K562 (cell line): ENCODE data around the gene DEPDC4. TPM values are rescaled to one million over a fixed set of nuclear protein-coding genes. Genes with fewer than 3 reads are reported as not detected.
A peak's percentile ranks its signal among the peaks of the same experiment; 100 is the strongest.

Experiments used
- DPF2 ChIP-seq: fragments of 450-650 bp; IDR thresholded peaks from 2 replicates; pipeline ENCODE4 v1.6.1; 2016
- ETV6 ChIP-seq, 3 experiments: fragments of 150-350 bp in 1 of 3; sonication (generic) in 1 of 3; formaldehyde crosslinking in 1 of 3; IDR thresholded peaks; 2 replicates each; pipeline versions ENCODE4 v1.6.1 to v1.8.0; 2014 to 2022; ENCODE audit warnings: borderline replicate concordance in 2 of 3, low read depth in 2 of 3, antibody characterized with exemption in 1 of 3, low read length in 1 of 3, mild to moderate bottlenecking in 1 of 3, missing genetic modification reagents in 1 of 3
- GATAD2B ChIP-seq: fragments of 450-650 bp; IDR thresholded peaks from 2 replicates; pipeline ENCODE4 v1.6.1; 2017; ENCODE audit warnings: mild to moderate bottlenecking, borderline replicate concordance
- KDM5B ChIP-seq: fragments of 200-600 bp; sonication (generic); IDR thresholded peaks from 2 replicates; pipeline ENCODE4 v1.6.1; 2012; ENCODE audit warnings: low read depth, mild to moderate bottlenecking, moderate library complexity, low read length, control low read depth, inconsistent platforms; ENCODE audit not compliant: insufficient replicate concordance
- NFRKB ChIP-seq: fragments of 450-650 bp; IDR thresholded peaks from 2 replicates; pipeline ENCODE4 v1.6.1; 2016; ENCODE audit warnings: low read depth
- TBP ChIP-seq: optimal IDR thresholded peaks from 2 replicates; pipeline ENCODE3; 2011; ENCODE audit warnings: low read depth, low read length, improper control_type of control experiment
- polyA plus RNA-seq, 8 experiments: library from polyadenylated mRNA; depleted of rRNA in 4 of 8; stranded (reverse) in 5 of 8; unstranded in 3 of 8; fragments of >200 nt; fragmentation: Nextera tagmentation in 2 of 8; fragmentation: Illumina TruSeq in 1 of 8; extraction: Ambion mirVana in 2 of 8; extraction: Trizol in 1 of 8; gene quantifications; 2 replicates each; pipeline versions ENCODE4 v1.2.1 to v1.2.3, GENCODE V29; 2011 to 2014; ENCODE audit warnings: inconsistent platforms in 1 of 8, missing spikeins in 1 of 8
- total RNA-seq, 7 experiments: library from RNA; depleted of rRNA in 6 of 7; stranded (reverse); fragments of >200 nt in 6 of 7; fragmentation: Illumina TruSeq in 2 of 7; extraction: Trizol in 2 of 7; gene quantifications; 2 replicates each; pipeline versions ENCODE4 v1.2.1 to v1.2.3, GENCODE V29; 2011 to 2021; ENCODE audit warnings: low replicate concordance in 1 of 7
- TF ChIP-seq, protein P1 (sequence below): fragments of 450-650 bp; conservative IDR thresholded peaks from 2 replicates; pipeline ENCODE4 v1.6.1; 2016; ENCODE audit warnings: missing genetic modification characterization, low read depth, mild to moderate bottlenecking, control low read depth, missing compliant biosample characterization
- TF ChIP-seq, protein P2 (sequence below), 2 experiments: IDR thresholded peaks; 2 replicates each; pipeline ENCODE4 v1.6.1; 2012; ENCODE audit warnings: improper control_type of control experiment in 2 of 2, low read depth in 2 of 2, low read length in 2 of 2, borderline replicate concordance in 1 of 2
- TF ChIP-seq, protein P3 (sequence below): fragments of 450-650 bp; IDR thresholded peaks from 2 replicates; pipeline ENCODE4 v1.6.1; 2016; ENCODE audit warnings: mild to moderate bottlenecking, moderate library complexity

Gene DEPDC4
- total and polyA plus RNA-seq, 9 of the 15 experiments (the other 6 are each of a cell fraction or from before 2014, with no cell fraction given) = 3.6 to 13.2 (median 7.4) TPM

DNA sequence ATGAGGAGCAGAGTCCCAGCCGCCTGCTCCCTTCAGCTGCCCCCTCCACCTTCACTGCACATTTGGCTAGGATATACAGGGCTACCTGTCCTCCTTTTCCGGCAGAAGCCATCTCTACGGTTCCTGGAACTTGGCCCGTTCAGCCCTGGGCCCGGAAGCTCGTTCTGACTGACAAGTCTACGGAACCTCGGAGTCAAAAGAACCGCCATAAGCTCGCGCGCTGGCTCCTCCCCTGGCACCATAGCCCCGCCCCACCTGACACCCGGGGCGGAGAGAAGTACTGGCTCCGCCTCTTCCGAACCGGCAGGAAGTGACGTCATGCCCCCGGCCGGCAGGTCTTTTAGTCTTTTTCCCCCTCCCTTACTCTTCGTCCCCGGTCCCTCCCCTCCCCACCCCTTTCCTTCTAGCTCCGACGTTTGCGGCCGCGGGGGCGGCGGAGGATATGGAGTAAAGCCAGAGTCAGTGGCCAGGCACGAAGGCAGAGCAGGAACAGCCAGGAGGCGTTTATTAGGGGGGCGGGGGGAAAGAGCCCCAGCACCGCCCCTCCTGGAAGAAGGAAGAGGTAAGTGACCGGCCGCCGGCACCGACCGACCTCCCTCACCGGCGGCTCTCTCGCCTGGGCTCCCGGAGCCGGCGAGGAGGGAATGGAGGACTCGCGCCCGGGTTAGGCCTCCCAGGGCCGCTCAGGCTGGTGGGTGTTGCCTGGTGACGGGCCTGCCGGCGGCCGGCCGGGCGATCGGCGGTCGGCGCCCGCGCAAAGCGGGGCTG lies at the start of gene DEPDC4, which contains the start of gene SCYL2 (continued):
- TF ChIP-seq, protein P1, sequence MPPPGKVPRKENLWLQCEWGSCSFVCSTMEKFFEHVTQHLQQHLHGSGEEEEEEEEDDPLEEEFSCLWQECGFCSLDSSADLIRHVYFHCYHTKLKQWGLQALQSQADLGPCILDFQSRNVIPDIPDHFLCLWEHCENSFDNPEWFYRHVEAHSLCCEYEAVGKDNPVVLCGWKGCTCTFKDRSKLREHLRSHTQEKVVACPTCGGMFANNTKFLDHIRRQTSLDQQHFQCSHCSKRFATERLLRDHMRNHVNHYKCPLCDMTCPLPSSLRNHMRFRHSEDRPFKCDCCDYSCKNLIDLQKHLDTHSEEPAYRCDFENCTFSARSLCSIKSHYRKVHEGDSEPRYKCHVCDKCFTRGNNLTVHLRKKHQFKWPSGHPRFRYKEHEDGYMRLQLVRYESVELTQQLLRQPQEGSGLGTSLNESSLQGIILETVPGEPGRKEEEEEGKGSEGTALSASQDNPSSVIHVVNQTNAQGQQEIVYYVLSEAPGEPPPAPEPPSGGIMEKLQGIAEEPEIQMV (tag) = no peak
- TF ChIP-seq KDM5B (peak; percentile 17), DPF2 (peak; percentile 22; the same call in 1 of the 2 replicates), ETV6 (IDR thresholded peaks at IDR 0.05; ENCODE audit: borderline replicate concordance in 1 of 2, low read depth in 2 of 2, low read length in 1 of 2) (0 out of 4 replicates have a peak, but pooled peaks of 1 of the 2 experiments have one; percentile 19), ETV6 (CRISPR knock-in tag; IDR thresholded peaks at IDR 0.05; ENCODE audit: borderline replicate concordance) (no peak), TBP (peak; percentile 56), NFRKB (no peak), GATAD2B (no peak)
- TF ChIP-seq, protein P2, sequence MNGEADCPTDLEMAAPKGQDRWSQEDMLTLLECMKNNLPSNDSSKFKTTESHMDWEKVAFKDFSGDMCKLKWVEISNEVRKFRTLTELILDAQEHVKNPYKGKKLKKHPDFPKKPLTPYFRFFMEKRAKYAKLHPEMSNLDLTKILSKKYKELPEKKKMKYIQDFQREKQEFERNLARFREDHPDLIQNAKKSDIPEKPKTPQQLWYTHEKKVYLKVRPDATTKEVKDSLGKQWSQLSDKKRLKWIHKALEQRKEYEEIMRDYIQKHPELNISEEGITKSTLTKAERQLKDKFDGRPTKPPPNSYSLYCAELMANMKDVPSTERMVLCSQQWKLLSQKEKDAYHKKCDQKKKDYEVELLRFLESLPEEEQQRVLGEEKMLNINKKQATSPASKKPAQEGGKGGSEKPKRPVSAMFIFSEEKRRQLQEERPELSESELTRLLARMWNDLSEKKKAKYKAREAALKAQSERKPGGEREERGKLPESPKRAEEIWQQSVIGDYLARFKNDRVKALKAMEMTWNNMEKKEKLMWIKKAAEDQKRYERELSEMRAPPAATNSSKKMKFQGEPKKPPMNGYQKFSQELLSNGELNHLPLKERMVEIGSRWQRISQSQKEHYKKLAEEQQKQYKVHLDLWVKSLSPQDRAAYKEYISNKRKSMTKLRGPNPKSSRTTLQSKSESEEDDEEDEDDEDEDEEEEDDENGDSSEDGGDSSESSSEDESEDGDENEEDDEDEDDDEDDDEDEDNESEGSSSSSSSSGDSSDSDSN (IDR thresholded peaks at IDR 0.05; ENCODE audit: borderline replicate concordance in 1 of 2, low read depth in 2 of 2, low read length in 2 of 2) = peak in 1 of 2 experiments; percentile 92; a peak in 1 of 4 replicates
- TF ChIP-seq, protein P3, sequence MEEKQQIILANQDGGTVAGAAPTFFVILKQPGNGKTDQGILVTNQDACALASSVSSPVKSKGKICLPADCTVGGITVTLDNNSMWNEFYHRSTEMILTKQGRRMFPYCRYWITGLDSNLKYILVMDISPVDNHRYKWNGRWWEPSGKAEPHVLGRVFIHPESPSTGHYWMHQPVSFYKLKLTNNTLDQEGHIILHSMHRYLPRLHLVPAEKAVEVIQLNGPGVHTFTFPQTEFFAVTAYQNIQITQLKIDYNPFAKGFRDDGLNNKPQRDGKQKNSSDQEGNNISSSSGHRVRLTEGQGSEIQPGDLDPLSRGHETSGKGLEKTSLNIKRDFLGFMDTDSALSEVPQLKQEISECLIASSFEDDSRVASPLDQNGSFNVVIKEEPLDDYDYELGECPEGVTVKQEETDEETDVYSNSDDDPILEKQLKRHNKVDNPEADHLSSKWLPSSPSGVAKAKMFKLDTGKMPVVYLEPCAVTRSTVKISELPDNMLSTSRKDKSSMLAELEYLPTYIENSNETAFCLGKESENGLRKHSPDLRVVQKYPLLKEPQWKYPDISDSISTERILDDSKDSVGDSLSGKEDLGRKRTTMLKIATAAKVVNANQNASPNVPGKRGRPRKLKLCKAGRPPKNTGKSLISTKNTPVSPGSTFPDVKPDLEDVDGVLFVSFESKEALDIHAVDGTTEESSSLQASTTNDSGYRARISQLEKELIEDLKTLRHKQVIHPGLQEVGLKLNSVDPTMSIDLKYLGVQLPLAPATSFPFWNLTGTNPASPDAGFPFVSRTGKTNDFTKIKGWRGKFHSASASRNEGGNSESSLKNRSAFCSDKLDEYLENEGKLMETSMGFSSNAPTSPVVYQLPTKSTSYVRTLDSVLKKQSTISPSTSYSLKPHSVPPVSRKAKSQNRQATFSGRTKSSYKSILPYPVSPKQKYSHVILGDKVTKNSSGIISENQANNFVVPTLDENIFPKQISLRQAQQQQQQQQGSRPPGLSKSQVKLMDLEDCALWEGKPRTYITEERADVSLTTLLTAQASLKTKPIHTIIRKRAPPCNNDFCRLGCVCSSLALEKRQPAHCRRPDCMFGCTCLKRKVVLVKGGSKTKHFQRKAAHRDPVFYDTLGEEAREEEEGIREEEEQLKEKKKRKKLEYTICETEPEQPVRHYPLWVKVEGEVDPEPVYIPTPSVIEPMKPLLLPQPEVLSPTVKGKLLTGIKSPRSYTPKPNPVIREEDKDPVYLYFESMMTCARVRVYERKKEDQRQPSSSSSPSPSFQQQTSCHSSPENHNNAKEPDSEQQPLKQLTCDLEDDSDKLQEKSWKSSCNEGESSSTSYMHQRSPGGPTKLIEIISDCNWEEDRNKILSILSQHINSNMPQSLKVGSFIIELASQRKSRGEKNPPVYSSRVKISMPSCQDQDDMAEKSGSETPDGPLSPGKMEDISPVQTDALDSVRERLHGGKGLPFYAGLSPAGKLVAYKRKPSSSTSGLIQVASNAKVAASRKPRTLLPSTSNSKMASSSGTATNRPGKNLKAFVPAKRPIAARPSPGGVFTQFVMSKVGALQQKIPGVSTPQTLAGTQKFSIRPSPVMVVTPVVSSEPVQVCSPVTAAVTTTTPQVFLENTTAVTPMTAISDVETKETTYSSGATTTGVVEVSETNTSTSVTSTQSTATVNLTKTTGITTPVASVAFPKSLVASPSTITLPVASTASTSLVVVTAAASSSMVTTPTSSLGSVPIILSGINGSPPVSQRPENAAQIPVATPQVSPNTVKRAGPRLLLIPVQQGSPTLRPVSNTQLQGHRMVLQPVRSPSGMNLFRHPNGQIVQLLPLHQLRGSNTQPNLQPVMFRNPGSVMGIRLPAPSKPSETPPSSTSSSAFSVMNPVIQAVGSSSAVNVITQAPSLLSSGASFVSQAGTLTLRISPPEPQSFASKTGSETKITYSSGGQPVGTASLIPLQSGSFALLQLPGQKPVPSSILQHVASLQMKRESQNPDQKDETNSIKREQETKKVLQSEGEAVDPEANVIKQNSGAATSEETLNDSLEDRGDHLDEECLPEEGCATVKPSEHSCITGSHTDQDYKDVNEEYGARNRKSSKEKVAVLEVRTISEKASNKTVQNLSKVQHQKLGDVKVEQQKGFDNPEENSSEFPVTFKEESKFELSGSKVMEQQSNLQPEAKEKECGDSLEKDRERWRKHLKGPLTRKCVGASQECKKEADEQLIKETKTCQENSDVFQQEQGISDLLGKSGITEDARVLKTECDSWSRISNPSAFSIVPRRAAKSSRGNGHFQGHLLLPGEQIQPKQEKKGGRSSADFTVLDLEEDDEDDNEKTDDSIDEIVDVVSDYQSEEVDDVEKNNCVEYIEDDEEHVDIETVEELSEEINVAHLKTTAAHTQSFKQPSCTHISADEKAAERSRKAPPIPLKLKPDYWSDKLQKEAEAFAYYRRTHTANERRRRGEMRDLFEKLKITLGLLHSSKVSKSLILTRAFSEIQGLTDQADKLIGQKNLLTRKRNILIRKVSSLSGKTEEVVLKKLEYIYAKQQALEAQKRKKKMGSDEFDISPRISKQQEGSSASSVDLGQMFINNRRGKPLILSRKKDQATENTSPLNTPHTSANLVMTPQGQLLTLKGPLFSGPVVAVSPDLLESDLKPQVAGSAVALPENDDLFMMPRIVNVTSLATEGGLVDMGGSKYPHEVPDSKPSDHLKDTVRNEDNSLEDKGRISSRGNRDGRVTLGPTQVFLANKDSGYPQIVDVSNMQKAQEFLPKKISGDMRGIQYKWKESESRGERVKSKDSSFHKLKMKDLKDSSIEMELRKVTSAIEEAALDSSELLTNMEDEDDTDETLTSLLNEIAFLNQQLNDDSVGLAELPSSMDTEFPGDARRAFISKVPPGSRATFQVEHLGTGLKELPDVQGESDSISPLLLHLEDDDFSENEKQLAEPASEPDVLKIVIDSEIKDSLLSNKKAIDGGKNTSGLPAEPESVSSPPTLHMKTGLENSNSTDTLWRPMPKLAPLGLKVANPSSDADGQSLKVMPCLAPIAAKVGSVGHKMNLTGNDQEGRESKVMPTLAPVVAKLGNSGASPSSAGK = peak; percentile 34; the same call in 1 of the 2 replicates
